Mesenchymal stem cell (in vitro differentiated cells and primary cell): ENCODE results near the gene PLIN3.

Experiments
- DNase-seq: peaks from one replicate; pipeline ENCODE4 v3.0.0-alpha.2; 2013
- H2AFZ ChIP-seq: one replicate; pipeline ENCODE4 v1.6.1; 2013; ENCODE audit warnings: low read depth, mild to moderate bottlenecking, control low read depth, inconsistent platforms, low read length, moderate library complexity
- H2AK5ac ChIP-seq: 2 replicates; pipeline ENCODE4 v1.6.1; 2013; ENCODE audit warnings: low read length, moderate library complexity, mild to moderate bottlenecking, inconsistent platforms; ENCODE audit not compliant: severe bottlenecking
- H2BK120ac ChIP-seq: one replicate; pipeline ENCODE4 v1.6.1; 2013; ENCODE audit warnings: low read depth, mild to moderate bottlenecking, inconsistent platforms, low read length, moderate library complexity
- H2BK12ac ChIP-seq, 2 experiments: one replicate each; pipeline ENCODE4 v1.6.1; 2013; ENCODE audit warnings: inconsistent platforms in 2 of 2, low read length in 2 of 2, mild to moderate bottlenecking in 2 of 2, moderate library complexity in 2 of 2, control low read depth in 1 of 2
- H2BK15ac ChIP-seq: one replicate; pipeline ENCODE4 v1.6.1; 2013; ENCODE audit warnings: mild to moderate bottlenecking, low read depth, inconsistent platforms; ENCODE audit not compliant: poor library complexity, severe bottlenecking
- H2BK5ac ChIP-seq: 2 replicates; pipeline ENCODE4 v1.6.1; 2013; ENCODE audit warnings: low read depth, mild to moderate bottlenecking, low read length, control low read depth, inconsistent platforms; ENCODE audit not compliant: poor library complexity, severe bottlenecking
- H3K14ac ChIP-seq, 2 experiments: one replicate each; pipeline ENCODE4 v1.6.1; 2013; ENCODE audit warnings: inconsistent platforms in 2 of 2, low read length in 2 of 2, control low read depth in 1 of 2, mild to moderate bottlenecking in 1 of 2, moderate library complexity in 1 of 2
- H3K18ac ChIP-seq, 2 experiments: one replicate each; pipeline ENCODE4 v1.6.1; 2013; ENCODE audit warnings: inconsistent platforms in 2 of 2, low read length in 2 of 2, control low read depth in 1 of 2, low read depth in 1 of 2, mild to moderate bottlenecking in 1 of 2
- H3K23ac ChIP-seq, 2 experiments: one replicate each; pipeline ENCODE4 v1.6.1; 2013; ENCODE audit warnings: inconsistent platforms in 2 of 2, low read length in 2 of 2, mild to moderate bottlenecking in 2 of 2, moderate library complexity in 2 of 2, control low read depth in 1 of 2
- H3K27ac ChIP-seq: 2 replicates; pipeline ENCODE4 v1.5.1; 2013; ENCODE audit warnings: mild to moderate bottlenecking, moderate library complexity, low read length, control low read depth, inconsistent platforms; ENCODE audit not compliant: poor library complexity, severe bottlenecking
- H3K27me3 ChIP-seq, 2 experiments: 2 replicates each; pipeline versions ENCODE4 v1.6.1 to v1.7.0; 2013; ENCODE audit warnings: low read length in 2 of 2, mild to moderate bottlenecking in 2 of 2, moderate library complexity in 2 of 2, control low read depth in 1 of 2, inconsistent platforms in 1 of 2; ENCODE audit not compliant: control insufficient read depth in 1 of 2, insufficient read depth in 1 of 2
- H3K36me3 ChIP-seq, 2 experiments: 2 replicates each; pipeline versions ENCODE4 v1.6.1 to v1.7.0; 2013; ENCODE audit warnings: low read length in 2 of 2, control low read depth in 1 of 2, inconsistent platforms in 1 of 2, low read depth in 1 of 2, mild to moderate bottlenecking in 1 of 2; ENCODE audit not compliant: insufficient read depth in 2 of 2, control insufficient read depth in 1 of 2
- H3K4ac ChIP-seq, 2 experiments: one replicate each; pipeline ENCODE4 v1.6.1; 2013; ENCODE audit warnings: inconsistent platforms in 2 of 2, low read length in 2 of 2, mild to moderate bottlenecking in 2 of 2, moderate library complexity in 2 of 2, control low read depth in 1 of 2, low read depth in 1 of 2
- H3K4me1 ChIP-seq: 2 replicates; pipeline ENCODE4 v1.6.1; 2013; ENCODE audit warnings: low read depth, low read length, control low read depth; ENCODE audit not compliant: control insufficient read depth, insufficient read depth
- H3K4me2 ChIP-seq: 2 replicates; pipeline ENCODE4 v1.6.1; 2013; ENCODE audit warnings: low read length, mild to moderate bottlenecking, inconsistent platforms; ENCODE audit not compliant: poor library complexity, severe bottlenecking
- H3K4me3 ChIP-seq, 2 experiments: 2 replicates each; pipeline versions ENCODE4 v1.5.1 to v1.7.0; 2013; ENCODE audit warnings: low read length in 2 of 2, mild to moderate bottlenecking in 2 of 2, control low read depth in 1 of 2, low read depth in 1 of 2; ENCODE audit not compliant: insufficient read depth in 1 of 2
- H3K79me1 ChIP-seq: replicated peaks from 2 replicates; pipeline ENCODE4 v1.6.1; 2013; ENCODE audit warnings: mild to moderate bottlenecking, control low read depth, low read length, inconsistent platforms; ENCODE audit not compliant: poor library complexity, severe bottlenecking
- H3K9ac ChIP-seq: 2 replicates; pipeline ENCODE4 v1.7.0; 2013; ENCODE audit warnings: mild to moderate bottlenecking, low read length, moderate library complexity
- H3K9me3 ChIP-seq: 2 replicates; pipeline ENCODE4 v1.7.0; 2013; ENCODE audit warnings: mild to moderate bottlenecking, low read length; ENCODE audit not compliant: control insufficient read depth
- H4K8ac ChIP-seq: one replicate; pipeline ENCODE4 v1.6.1; 2013; ENCODE audit warnings: inconsistent platforms, mild to moderate bottlenecking, low read length, moderate library complexity
- H4K91ac ChIP-seq: one replicate; pipeline ENCODE4 v1.6.1; 2013; ENCODE audit warnings: mild to moderate bottlenecking, low read length, inconsistent platforms
- WGBS: methylation state at CpG from one replicate; pipeline ENCODE4 v1.1.7; 2013; ENCODE audit warnings: mixed read lengths; 5-methylcytosine and 5-hydroxymethylcytosine counted together

PLIN3 gene

DNA sequence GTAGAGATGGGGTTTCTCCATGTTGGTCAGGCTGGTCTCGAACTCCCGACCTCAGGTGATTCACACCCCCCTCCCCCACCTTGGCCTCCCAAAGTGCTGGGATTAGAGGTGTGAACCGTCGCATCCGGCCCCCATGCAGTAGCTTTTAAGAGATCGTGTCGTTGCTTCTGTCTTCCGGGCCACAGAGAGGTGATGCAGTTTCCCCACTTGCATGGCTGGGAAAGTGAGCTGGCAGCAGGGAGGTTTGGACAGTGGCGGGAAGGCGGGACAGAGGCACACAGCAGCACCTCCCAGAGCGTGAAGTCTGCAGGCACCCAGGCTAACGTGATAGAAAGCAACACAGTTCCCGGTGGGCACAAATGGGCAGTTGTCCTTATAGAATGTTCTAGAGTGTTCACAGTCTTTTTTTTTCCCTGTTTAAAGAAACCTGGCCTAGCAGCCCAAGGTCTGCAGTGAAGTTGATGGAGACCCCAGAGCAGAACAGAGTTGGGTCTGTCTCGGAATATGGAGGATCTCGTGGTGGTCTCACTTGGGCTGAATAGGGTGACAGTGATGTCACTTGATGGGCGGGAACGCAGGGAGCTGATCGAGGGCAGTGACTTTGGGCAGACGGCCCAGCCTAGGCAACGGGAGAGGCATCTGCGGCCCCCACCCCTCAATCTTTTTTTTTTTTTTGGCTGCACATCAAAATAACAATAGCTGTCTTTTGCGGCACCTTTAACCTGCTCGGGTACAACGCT, 46.7 kb upstream of the PLIN3 start:
- H3K9me3 ChIP-seq, result no peaks in the 10 kb centered on the region
- H4K8ac ChIP-seq, result peak overlapping the region; percentile 1
- no peak overlapping the region for H3K9ac ChIP-seq
- H2BK12ac ChIP-seq, result peak overlapping the region; percentile 4 to 93
- no peak overlapping the region for H2AFZ ChIP-seq
- no peaks in the 10 kb centered on the region for H3K79me1 ChIP-seq
- WGBS, result 90% methylated on average over 19 of the region's 24 CpGs
- peak overlapping the region; percentile 26 for H2BK15ac ChIP-seq
- no peaks in the 10 kb centered on the region for H3K27me3 ChIP-seq
- peak overlapping the region; percentile 60 for H2BK5ac ChIP-seq
- H3K4me2 ChIP-seq, result no peak overlapping the region
- no peak overlapping the region for H3K4me3 ChIP-seq
- no peak overlapping the region for H2BK120ac ChIP-seq
- peak overlapping the region in 1 of 2 experiments; percentile 24 for H3K4ac ChIP-seq
- peaks cover 0 to 10% of the 10 kb centered on the region in 2 experiments for H3K36me3 ChIP-seq
- no peak overlapping the region for H3K23ac ChIP-seq
- peak overlapping the region; percentile 76 for H3K27ac ChIP-seq
- DNase-seq, result peak; percentile 32
- H3K4me1 ChIP-seq, result peaks cover 40% of the 10 kb centered on the region
- peak overlapping the region; percentile 5 for H4K91ac ChIP-seq
- H3K18ac ChIP-seq, result peak overlapping the region in 1 of 2 experiments; percentile 84
- no peak overlapping the region for H3K14ac ChIP-seq
- H2AK5ac ChIP-seq, result peak overlapping the region; percentile 40

DNA sequence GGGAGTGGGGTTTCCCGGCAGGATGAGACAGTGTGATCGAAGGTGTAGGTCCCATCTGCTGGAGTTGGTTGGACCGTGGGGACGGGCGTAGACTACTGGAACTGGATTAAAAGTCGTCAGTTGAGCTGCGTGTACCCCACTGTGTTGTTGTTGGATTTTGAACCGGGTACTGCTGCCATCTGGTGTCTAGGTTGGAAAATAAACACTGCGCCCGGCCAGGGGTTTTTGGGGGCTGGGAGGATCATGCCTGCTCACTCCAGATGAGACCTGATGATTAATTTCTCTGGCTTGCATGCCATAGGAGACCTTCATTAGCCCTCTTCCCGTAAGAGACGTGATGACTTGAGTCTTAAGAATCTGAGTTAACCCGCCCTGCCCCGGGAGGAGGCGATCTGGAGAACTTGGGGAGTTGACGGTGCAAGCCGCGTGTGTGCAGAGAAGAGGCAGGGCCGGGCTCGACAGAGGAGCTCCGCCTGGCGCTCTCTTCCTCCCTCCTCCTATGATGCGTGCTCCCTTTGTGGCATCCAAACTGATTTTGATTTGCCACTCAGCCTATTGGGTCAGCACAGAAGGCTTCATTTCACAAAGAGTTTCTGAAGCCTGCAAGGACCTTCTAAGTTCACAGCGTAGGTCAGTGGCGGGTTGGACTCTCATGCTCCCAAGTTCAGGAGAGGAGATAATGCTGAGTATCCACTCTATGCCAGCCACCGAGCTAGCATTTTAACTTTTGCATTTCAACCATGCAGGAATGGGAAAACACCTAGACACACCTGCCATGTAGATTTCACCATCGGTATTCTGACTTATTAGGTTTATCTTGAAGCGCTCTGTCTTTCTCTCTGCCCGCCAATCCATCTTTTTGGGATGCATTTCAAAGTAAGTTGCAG, 44.6 kb upstream of the PLIN3 start:
- H3K36me3 ChIP-seq, result peaks cover 0 to 10% of the 10 kb centered on the region in 2 experiments

DNA sequence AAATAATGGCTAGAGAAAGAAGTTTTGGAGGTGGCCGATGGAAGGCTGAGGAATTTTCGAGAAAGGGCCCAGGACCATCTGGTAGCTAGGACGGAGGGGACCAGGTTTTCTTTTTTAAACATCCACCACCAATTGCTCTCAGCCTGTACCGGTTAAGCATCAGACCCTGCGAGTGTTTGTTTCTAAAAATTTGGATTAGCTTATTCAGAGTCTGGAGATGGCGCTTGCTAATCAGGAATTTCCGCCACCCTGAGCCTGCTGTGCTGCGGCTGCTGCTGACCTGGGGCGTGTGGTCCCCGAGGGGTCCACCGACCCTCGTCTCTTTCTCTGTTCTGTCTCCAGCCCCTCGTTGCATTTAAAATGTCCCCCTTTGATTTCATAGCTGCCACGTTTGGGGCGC, 43.8 kb upstream of the PLIN3 start:
- H3K4me1 ChIP-seq, result peaks cover 44% of the 10 kb centered on the region
- no peak overlapping the region for H3K14ac ChIP-seq
- no peak overlapping the region for H3K23ac ChIP-seq
- peak overlapping the region; percentile 25 for H2AK5ac ChIP-seq
- peak overlapping the region; percentile 90 for H3K27ac ChIP-seq
- peak overlapping the region; percentile 10 to 97 for H3K4ac ChIP-seq
- WGBS, result 69% methylated on average over 12 of the region's 15 CpGs
- H3K18ac ChIP-seq, result peak overlapping the region; percentile 52 to 58
- H4K8ac ChIP-seq, result peak overlapping the region; percentile 3
- peak overlapping the region; percentile 75 for H2BK5ac ChIP-seq
- peak overlapping the region; percentile 84 for H3K9ac ChIP-seq
- H3K4me2 ChIP-seq, result peak overlapping the region; percentile 74
- peak overlapping the region; percentile 91 for H4K91ac ChIP-seq
- DNase-seq, result peak; percentile 42
- H3K36me3 ChIP-seq, result peaks cover 0 to 7% of the 10 kb centered on the region in 2 experiments
- no peak overlapping the region for H2AFZ ChIP-seq
- H3K27me3 ChIP-seq, result peaks cover 0 to 3% of the 10 kb centered on the region in 2 experiments
- peak overlapping the region; percentile 84 for H2BK120ac ChIP-seq
- no peak overlapping the region for H2BK15ac ChIP-seq
- H3K4me3 ChIP-seq, result peak overlapping the region; percentile 18 to 77
- H3K9me3 ChIP-seq, result no peaks in the 10 kb centered on the region
- H3K79me1 ChIP-seq, result no peaks in the 10 kb centered on the region
- peak overlapping the region in 1 of 2 experiments; percentile 12 for H2BK12ac ChIP-seq

More for the DNA sequence above, 44.6 kb upstream of the PLIN3 start:
- H3K18ac ChIP-seq, result peak overlapping the region; percentile 52 to 58
- H3K14ac ChIP-seq, result no peak overlapping the region
- H2AK5ac ChIP-seq, result peak overlapping the region; percentile 25
- H2BK120ac ChIP-seq, result peak overlapping the region; percentile 84
- no peaks in the 10 kb centered on the region for H3K79me1 ChIP-seq
- H3K23ac ChIP-seq, result no peak overlapping the region
- H3K4me2 ChIP-seq, result peak overlapping the region; percentile 74
- H4K91ac ChIP-seq, result peak overlapping the region; percentile 91
- peak overlapping the region; percentile 10 to 97 for H3K4ac ChIP-seq
- H2AFZ ChIP-seq, result no peak overlapping the region
- peak overlapping the region; percentile 75 for H2BK5ac ChIP-seq
- H2BK15ac ChIP-seq, result peak overlapping the region; percentile 26
- peaks cover 0 to 3% of the 10 kb centered on the region in 2 experiments for H3K27me3 ChIP-seq
- peak overlapping the region; percentile 90 for H3K27ac ChIP-seq
- H3K9ac ChIP-seq, result peak overlapping the region; percentile 84
- H3K4me1 ChIP-seq, result peaks cover 47% of the 10 kb centered on the region
- 17% methylated on average over 29 of the region's 29 CpGs for WGBS
- peak overlapping the region; percentile 3 for H4K8ac ChIP-seq
- H2BK12ac ChIP-seq, result peak overlapping the region in 1 of 2 experiments; percentile 12
- no peaks in the 10 kb centered on the region for H3K9me3 ChIP-seq
- DNase-seq, result peak; percentile 99
- H3K4me3 ChIP-seq, result peak overlapping the region; percentile 18 to 77
